ENCODE measurements around the gene GNA15. TPM values are rescaled to one million over a fixed set of nuclear protein-coding genes. Genes with fewer than 3 reads are reported as not detected.

The GNA15 gene
- total RNA-seq, 6 experiments from 2014 or later, result 0.31 to 3.9 (median 0.83) TPM

- Histone ChIP-seq H3K27ac (no peak overlapping the region), H3K27me3 (no peaks in the 10 kb centered on the region), H3K4me3 (no peak overlapping the region), H3K36me3 (no peaks in the 10 kb centered on the region), H3K9me3 (no peaks in the 10 kb centered on the region), H3K4me1 (peaks cover 0 to 6% (median 1%) of the 10 kb centered on the region in 4 donors)
- DNase-seq, result no peak
- no peak for ATAC-seq
- TF ChIP-seq CTCF (IDR thresholded peaks at IDR 0.05), result no peak
- TF ChIP-seq POLR2A (IDR thresholded peaks at IDR 0.05), result no peak
- intact Hi-C loops (cut with DNase I), result loop anchor here in 1 of 2 donors (10.0 kb wide), 1 partner anchor 142 kb away; no protein-coding TSS in a partner anchor
- WGBS (ENCODE audit: insufficient coverage, low coverage, low lambda C conversion rate, missing lambda C conversion rate), result 96% methylated on average over 5 of the region's 17 CpGs
Observed at GRCh38 chr19:3106509-3107141, 29.2 kb upstream of the GNA15 start.

- Histone ChIP-seq H3K9me3 (no peaks in the 10 kb centered on the region), H3K36me3 (no peaks in the 10 kb centered on the region), H3K4me3 (no peak overlapping the region), H3K27ac (no peak overlapping the region), H3K4me1 (no peaks in the 10 kb centered on the region), H3K27me3 (no peaks in the 10 kb centered on the region)
- 100% methylated on average over 1 of the region's 7 CpGs for WGBS (ENCODE audit: insufficient coverage, low coverage, low lambda C conversion rate, missing lambda C conversion rate)
- TF ChIP-seq CTCF (IDR thresholded peaks at IDR 0.05) (no peak), POLR2A (IDR thresholded peaks at IDR 0.05) (no peak)
- ATAC-seq, result no peak
- DNase-seq, result no peak
- intact Hi-C loops (cut with DNase I), result loop anchor here in 1 of 2 donors (10.0 kb wide), 1 partner anchor 143 kb away; no protein-coding TSS in a partner anchor
Observed at GRCh38 chr19:3107658-3108057, 28.2 kb upstream of the GNA15 start.

- H3K4me1 ChIP-seq, result no peaks in the 10 kb centered on the region
- ATAC-seq (peak; percentile 41 to 69 (median 62)), DNase-seq (peak in 1 of 3 donors; percentile 65)
- H3K36me3 ChIP-seq, result no peaks in the 10 kb centered on the region
- intact Hi-C loops (cut with DNase I), result loop anchor here in 1 of 2 donors (10.0 kb wide), 1 partner anchor 144 kb away; no protein-coding TSS in a partner anchor
- WGBS (ENCODE audit: insufficient coverage, low coverage, low lambda C conversion rate, missing lambda C conversion rate), result no CpG with 5 or more reads among the region's 5 CpGs
- H3K27me3 ChIP-seq, result no peaks in the 10 kb centered on the region
- no peak overlapping the region for H3K4me3 ChIP-seq
- TF ChIP-seq CTCF (IDR thresholded peaks at IDR 0.05) (peak; percentile 68 to 90 (median 86)), POLR2A (IDR thresholded peaks at IDR 0.05) (no peak)
- H3K9me3 ChIP-seq, result no peaks in the 10 kb centered on the region
- no peak overlapping the region for H3K27ac ChIP-seq
Observed at GRCh38 chr19:3108775-3109174, 27.1 kb upstream of the GNA15 start.

GRCh38 chr19:3109491-3109890 lies 26.3 kb upstream of the GNA15 start:
- no peak overlapping the region for H3K27ac ChIP-seq
- no peaks in the 10 kb centered on the region for H3K9me3 ChIP-seq
- no peak overlapping the region for H3K4me3 ChIP-seq
- WGBS (ENCODE audit: insufficient coverage, low coverage, low lambda C conversion rate, missing lambda C conversion rate), result 100% methylated on average over 1 of the region's 22 CpGs
- intact Hi-C loops (cut with DNase I), result loop anchor here in 1 of 2 donors (10.0 kb wide), 1 partner anchor 145 kb away; no protein-coding TSS in a partner anchor
- no peaks in the 10 kb centered on the region for H3K27me3 ChIP-seq
- peak in 1 of 3 donors; percentile 42 for DNase-seq
- no peak for TF ChIP-seq POLR2A (IDR thresholded peaks at IDR 0.05)
- TF ChIP-seq CTCF (IDR thresholded peaks at IDR 0.05), result no peak
- H3K36me3 ChIP-seq, result no peaks in the 10 kb centered on the region
- no peaks in the 10 kb centered on the region for H3K4me1 ChIP-seq
- no peak for ATAC-seq
